ENCODE data around the gene MVK.

- TF ChIP-seq POLR2A (IDR thresholded peaks at IDR 0.05; ENCODE audit: low read length), result no peak
- no peak for TF ChIP-seq GATA1 (IDR thresholded peaks at IDR 0.05; ENCODE audit: low read depth, low read length)
These were observed 13.0 kb downstream of the MVK start for GRCh38 chr12:109586385-109587296.
